Heart left ventricle (tissue), 13 donors: Measurements from ENCODE around the gene FUT8.

Experiments
- CTCF ChIP-seq, 12 donors: fragments of 200-600 bp; sonication (generic) in 4 of 12; IDR thresholded peaks; one replicate each; pipeline versions ENCODE4 v1.5.0 to v1.8.0; 2018 to 2022; ENCODE audit warnings: antibody characterized with exemption in 12 of 12, mild to moderate bottlenecking in 5 of 12
- POLR2A ChIP-seq, 2 donors: fragments of 450-650 bp; IDR thresholded peaks; one replicate each; pipeline ENCODE4 v1.6.1; 2017; ENCODE audit warnings: antibody characterized with exemption in 2 of 2, mild to moderate bottlenecking in 2 of 2, moderate library complexity in 2 of 2
- donor health status: ischemic (EF 13 %, LVEDD 7.1; RV severe dilation, severe dysfunction).
- donor health status: DM: no; HTN: yes; CAD: no.
- donor health status: DM: no; HTN: no; CAD: no.
- donor health status: ischemic (EF 25% LVEDD 6.9; RV normal size, moderate dysfunction).
- donor health status: ischemic (EF 25% LVEDD 5.7; RV mildly dilated, moderate dysfunction).
- donor health status: ischemic (EF 35%, LVEDD 5.7; RV mildly dilated, moderate dysfunction).
- donor health status: nonischemic (EF 11% LVEDD 7.7; RV severe dilation, severe dysfunction).
- donor health status: DM: yes; HTN: yes; CAD: no.
- donor health status: PGD.
- donor health status: ischemic (EF 29% LVEDD 5.4; RV normal size, mild dysfunction).
- donor health status: nonischemic (EF 23%, LVEDD 6.1; RV moderate dilation, normal function).

GRCh38 chr14:65536781-65537423 is 124.4 kb downstream of the FUT8 start:
- no peak for TF ChIP-seq CTCF (IDR thresholded peaks at IDR 0.05)
- TF ChIP-seq POLR2A (IDR thresholded peaks at IDR 0.05) = no peak
